NCI-H2171 treated with DMSO at 0.1 percent for 48 hours (cell line): ENCODE data around the gene AQP11.
"Not testable (repeated sequence)": the region's sequence is repeated elsewhere in the genome, so short reads cannot be mapped to it uniquely, and the experiment has no call there.

ENCODE experiments used
- DNase-seq: peaks from one replicate; lab custom pipeline; 2025; lab: John Stamatoyannopoulos, UW

AQP11 gene

DNA sequence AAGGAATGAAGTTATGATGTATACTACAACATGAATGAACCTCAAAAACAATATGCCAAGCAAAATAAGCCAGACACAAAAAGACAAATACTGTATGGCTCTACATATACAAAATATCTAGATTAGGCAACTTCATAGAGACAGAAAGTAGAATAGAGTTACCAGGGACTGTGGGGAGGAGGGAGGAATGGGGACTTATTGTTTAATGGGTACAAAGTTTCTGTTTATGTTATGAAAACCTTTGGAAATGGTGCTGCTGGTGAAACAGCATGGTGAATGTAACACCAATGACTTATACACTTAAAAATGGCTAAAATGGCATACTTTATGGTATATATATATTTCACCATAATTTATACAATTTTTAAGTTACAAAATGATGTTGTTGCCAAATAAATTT lies 4.1 kb downstream of the AQP11 start:
- DNase-seq: no peak

DNA sequence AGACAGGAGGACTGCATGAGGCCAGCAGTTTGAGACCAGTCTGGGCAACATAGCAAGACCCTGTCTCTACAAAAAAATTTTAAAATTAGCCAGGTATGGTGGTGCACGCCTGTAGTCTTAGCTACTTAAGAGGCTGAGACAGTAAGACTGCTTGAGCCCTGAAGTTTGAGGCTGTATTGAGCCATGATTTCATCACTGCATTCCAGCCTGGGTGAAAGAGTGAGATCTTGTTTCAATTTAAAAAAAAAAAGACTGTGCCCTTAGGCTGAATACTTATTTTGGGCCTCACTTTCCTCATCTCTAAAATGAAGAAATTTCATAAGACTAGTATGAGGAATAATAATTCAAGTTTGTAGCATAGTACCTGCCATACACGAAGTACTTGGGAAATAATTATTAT lies 6.9 kb downstream of the AQP11 start:
- no peak for DNase-seq

- no peak for DNase-seq
These were observed 8.4 kb downstream of the AQP11 start for GRCh38 chr11:77598195-77598594.

DNA sequence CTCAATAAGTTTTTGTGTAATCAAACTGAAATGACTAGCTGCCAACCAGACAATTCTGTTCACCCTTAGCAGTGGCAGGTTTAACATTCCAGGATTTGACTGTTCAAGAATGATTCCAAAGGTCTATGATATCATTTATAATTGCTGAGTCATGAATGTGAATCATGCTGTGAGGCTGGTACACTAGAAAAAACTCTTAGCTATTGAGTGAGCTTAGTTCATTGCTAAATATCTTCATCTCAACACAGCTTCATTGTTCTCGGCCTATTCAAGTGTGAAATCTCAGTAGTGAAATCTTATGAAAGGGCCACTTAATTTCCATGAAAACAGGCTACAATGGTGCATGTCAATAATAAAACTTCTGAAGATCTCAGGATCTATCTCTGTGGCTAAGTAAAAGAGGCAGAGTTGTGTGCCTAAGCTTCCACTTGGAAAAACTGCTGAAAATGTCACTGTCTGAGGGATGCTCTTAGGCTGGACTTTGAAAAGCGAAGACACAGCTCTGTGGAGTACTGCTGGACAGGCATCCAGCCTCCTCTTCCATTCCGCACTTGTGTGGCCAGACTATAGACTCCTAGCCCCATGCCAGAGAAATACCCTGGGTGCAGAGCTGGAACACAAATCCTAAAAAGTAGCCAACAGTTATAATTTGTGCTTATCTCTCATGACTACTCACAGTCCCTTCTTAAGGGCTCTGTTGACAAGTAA lies 12.8 kb downstream of the AQP11 start:
- DNase-seq: no peak

- DNase-seq: no peak
These were observed 14.5 kb downstream of the AQP11 start for GRCh38 chr11:77604281-77604680.

DNA sequence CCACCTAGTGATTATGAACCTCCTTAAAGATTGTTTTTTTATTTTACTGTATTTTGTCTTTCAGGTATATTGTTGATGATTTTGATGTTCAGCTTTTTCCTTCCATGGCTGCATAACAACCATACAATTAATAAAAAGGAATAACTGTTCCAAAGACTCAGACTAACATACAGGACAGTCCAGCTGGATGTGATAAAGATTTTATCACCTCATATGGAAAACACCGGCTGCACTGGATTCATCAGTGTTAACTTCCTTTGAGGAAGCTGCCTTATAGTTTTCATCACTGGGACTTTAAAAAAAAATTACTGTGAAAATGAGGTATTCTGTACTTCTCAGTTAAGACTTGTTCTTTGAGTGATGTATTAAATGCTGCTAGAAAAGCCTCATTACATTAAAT lies 19.5 kb downstream of the AQP11 start:
- no peak for DNase-seq

- no peak for DNase-seq
These were observed 22.2 kb downstream of the AQP11 start for GRCh38 chr11:77611921-77612320.

DNA sequence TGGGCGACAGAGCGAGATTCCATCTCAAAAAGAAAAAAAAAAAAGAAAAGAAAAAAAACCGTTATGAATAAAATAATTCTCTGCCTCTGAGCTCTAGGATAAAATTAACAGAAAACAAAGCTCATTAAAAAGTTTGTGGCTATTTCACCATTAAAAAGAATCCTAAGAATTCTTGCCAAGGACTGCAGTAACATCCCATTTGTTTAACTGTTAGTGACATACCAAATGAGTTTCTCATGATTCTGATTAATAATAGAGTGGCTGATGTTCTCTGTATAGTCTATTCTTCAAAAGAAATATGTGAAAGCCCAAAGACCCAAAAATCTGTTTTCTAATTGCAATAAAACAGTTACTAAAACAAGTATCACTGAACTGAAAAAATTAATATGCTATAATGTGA lies 28.1 kb downstream of the AQP11 start:
- no peak for DNase-seq

DNA sequence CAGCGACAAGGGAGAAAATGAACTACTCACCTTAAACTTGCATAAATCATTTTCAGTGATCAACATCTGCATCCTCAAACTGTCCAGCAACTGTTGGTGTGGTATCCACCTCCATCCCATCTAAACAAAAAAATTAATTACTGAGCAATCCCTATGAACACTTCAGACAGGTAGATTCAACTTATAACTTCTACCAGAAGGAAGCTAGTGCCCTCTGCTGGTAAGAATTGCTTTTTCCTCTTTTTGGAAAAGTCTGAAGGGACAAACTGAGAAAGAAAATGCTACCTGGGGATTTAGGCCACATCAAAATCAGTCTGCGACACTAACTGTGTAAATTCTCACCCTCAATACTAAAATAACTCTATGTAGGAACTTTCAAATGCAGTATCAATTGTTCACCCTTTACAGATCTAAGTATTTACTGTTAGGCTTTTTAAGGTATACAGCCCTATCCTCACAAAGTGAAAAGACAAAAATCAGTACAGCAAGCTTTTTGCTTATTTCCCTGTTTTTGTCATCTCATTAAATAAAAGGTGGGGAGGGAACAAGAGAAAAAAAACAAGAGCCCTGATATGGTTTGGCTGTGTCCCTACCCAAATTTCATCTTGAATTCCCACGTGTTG lies 29.9 kb downstream of the AQP11 start:
- peak; percentile 74 for DNase-seq

- no peak for DNase-seq
These were observed 40.5 kb downstream of the AQP11 start for GRCh38 chr11:77630157-77630710.

GRCh38 chr11:77633926-77634325 lies 44.2 kb downstream of the AQP11 start:
- DNase-seq: not testable (repeated sequence)

GRCh38 chr11:77636731-77637344 lies 47.1 kb downstream of the AQP11 start:
- peak; percentile 48 for DNase-seq

DNA sequence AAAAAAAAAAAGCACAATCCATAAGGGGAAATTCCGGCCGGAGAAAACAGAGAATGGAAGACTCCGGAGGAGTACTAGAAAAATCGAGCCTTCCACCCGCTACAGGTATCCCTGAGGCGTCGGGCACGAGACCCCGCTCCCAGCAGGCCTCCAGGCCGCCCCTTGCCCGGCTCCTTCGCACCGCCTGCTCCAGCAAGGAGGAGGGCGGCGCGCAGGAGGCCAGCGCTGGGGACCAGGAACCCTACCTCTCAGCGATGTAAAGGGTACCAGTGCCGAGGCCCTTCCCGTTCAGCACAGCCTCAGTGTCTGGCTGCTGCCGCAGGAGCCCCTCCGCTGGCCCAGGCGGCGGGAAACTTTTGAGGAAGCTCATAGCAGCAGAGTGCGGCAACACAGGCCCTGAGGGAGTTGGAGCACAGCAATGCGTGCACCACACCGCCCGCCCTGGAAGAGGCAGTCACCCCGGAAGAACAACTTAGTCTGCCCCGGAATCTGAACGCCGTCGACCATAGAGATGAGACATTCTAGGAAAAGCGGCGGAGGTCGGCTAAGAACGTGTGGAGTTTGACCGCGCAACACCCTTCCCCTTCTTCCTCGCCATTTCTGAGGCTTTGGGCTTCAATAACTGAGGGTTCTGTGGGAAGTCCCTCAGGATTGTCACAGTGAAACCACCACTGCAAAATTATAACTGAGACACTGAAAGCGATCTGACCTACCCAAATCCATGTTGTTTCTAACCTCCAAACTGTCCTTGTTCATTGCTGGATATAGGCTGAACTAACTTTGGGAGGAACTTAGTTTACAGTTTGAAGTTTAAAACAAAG lies 47.8 kb downstream of the AQP11 start, which contains the start of gene CLNS1A:
Gene CLNS1A, minus strand, starts transcription at position 450 of the 821 bp plus-strand sequence. Its CDS starts 80 bp downstream, at position 370.
- peak; percentile 99 for DNase-seq

- no peak for DNase-seq
These were observed 52.5 kb downstream of the AQP11 start for GRCh38 chr11:77642228-77642627.

GRCh38 chr11:77644887-77645286 lies 55.1 kb downstream of the AQP11 start:
- no peak for DNase-seq

GRCh38 chr11:77647654-77648305 lies 58.0 kb downstream of the AQP11 start:
- DNase-seq: no peak

GRCh38 chr11:77650123-77650522 lies 60.4 kb downstream of the AQP11 start:
- DNase-seq: no peak

DNA sequence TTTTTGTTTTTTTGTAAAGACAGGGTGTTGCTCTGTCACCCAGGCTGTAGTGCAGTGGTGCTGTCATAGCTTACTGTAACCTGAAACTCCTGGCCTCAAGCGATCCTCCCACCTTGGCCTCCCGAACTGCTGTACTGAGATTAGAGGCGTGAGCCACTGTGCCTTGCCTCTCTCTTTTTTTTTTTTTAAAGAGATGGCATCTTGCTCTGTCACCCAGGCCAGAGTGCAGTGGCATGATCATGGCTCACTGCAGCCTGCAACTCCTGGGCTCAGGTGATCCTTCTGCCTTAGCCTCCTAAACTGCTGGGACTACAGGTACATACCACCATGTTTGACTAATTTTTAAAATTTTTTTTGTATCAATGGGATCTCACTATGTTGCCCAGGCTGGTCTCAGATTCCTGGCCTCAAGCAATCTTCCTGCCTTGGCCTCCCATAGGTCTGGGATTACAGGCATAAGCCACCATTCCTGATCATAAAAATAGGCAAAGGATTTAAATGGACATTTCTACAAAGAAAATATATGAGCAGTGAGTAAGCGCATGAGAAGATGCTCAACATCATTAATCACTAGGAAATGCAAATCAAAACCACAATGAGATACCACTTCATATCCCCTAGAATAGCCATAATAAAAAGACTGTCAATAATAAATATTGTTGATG lies 65.1 kb downstream of the AQP11 start:
- peak; percentile 15 for DNase-seq

- no peak for DNase-seq
These were observed 66.6 kb downstream of the AQP11 start for GRCh38 chr11:77656362-77656761.

DNA sequence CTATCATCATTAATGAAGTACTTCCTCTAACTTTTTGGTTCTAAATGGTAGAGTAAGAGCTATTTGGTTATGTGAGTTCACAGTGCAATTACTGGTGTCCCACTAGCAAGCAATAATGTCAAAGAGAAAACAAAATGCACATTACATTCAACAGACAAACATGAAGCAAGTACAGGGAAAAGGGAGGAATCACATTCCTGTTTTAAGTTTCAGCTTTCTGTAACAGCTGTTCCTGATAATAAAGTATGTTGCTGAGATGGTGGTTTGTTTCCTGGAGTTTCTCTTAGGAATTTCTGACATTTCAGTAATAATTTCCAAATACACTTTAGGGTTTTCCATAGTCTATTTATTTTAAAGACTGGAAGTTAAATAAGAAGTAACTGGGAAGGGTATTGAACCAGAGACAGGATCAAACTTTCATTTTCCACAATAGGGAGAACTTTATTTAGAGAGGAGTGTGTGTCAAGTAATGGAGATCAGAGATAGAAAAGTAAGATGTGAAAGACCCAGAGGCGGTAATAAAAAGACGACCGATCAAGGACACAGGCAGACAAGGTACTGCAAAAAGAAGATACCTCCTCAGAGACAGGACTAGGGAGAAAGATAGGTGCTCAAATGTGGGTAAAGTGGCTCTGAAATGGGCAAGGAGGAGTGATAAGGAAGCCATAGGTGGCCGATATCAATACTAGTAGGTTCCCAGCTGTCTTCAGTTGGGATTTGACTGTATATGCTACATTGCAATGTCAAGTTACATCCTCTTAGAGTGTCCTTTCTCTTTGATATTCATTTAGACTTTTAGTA lies 68.7 kb downstream of the AQP11 start:
- no peak for DNase-seq
